Embryonic facial prominence (tissue), 1 donor: ENCODE results near the gene ALS2CL.
"Not testable (repeated sequence)": the region's sequence is repeated elsewhere in the genome, so short reads cannot be mapped to it uniquely, and the experiment has no call there.

ENCODE experiments used
- DNase-seq: peaks from one replicate; pipeline ENCODE4 v3.0.0-alpha.2; 2016; ENCODE audit errors: extremely low spot score

The ALS2CL gene, protein sequence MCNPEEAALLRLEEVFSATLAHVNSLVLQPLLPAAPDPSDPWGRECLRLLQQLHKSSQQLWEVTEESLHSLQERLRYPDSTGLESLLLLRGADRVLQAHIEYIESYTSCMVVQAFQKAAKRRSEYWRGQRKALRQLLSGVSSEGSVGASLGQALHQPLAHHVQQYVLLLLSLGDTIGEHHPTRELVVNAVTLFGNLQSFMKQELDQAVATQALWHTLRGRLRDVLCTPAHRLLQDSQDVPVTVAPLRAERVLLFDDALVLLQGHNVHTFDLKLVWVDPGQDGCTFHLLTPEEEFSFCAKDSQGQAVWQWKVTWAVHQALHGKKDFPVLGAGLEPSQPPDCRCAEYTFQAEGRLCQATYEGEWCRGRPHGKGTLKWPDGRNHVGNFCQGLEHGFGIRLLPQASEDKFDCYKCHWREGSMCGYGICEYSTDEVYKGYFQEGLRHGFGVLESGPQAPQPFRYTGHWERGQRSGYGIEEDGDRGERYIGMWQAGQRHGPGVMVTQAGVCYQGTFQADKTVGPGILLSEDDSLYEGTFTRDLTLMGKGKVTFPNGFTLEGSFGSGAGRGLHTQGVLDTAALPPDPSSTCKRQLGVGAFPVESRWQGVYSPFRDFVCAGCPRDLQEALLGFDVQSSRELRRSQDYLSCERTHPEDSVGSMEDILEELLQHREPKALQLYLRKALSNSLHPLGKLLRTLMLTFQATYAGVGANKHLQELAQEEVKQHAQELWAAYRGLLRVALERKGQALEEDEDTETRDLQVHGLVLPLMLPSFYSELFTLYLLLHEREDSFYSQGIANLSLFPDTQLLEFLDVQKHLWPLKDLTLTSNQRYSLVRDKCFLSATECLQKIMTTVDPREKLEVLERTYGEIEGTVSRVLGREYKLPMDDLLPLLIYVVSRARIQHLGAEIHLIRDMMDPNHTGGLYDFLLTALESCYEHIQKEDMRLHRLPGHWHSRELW

GRCh38 chr3:46693038-46693891 is at the start of gene ALS2CL:
Gene ALS2CL (minus strand): TSS chr3:46693679. CDS start chr3:46689440, 4,239 bp downstream.
- DNase-seq, result no peak

- no peak for DNase-seq
Observed at GRCh38 chr3:46742992-46743585, 49.6 kb upstream of the ALS2CL start.

GRCh38 chr3:46739565-46739964 is 46.1 kb upstream of the ALS2CL start:
- DNase-seq, result not testable (repeated sequence)

DNA sequence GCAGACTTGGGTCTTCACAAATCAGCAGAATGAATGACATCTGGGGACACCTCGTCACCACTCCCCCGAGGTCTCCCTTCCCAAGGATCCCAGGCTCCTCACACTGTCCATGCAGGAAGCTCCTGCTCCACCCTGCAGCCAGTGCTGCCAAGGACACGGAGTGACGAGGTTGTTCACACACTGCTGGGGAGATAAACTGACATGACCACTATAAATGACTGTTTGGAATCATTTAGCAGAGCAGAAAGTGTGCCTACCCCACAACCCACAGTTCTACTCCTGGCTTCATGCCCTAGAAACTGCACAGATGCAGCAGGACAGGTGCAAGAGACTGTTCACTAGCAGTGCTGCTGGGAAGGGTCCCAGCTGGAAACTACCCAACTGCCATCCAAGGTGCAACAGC is 43.9 kb upstream of the ALS2CL start:
- no peak for DNase-seq

GRCh38 chr3:46736006-46736872 is 42.8 kb upstream of the ALS2CL start:
- no peak for DNase-seq

- no peak for DNase-seq
Observed at GRCh38 chr3:46734773-46735172, 41.3 kb upstream of the ALS2CL start.

- no peak for DNase-seq
Observed at GRCh38 chr3:46733026-46733800, 39.7 kb upstream of the ALS2CL start.

GRCh38 chr3:46731795-46732194 is 38.3 kb upstream of the ALS2CL start:
- no peak for DNase-seq

DNA sequence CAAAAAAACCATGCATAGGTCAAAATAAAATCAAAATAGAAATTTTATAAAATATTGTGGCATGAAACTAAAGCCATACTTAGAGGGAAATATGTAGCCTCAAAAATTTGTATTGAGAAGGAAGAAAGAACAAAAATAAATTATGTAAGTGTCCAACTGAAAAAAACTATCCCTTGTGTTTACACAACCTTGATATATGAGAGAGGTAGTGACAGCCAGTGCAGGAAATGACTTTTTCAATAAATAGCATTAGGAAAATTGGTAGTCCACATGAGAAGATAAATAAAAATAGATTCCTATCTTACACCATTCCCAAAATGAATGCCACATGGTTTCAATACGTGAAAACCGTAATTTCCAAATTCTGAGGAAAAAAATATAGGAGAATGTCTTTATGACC is 37.3 kb upstream of the ALS2CL start:
- no peak for DNase-seq

GRCh38 chr3:46729038-46729437 is 35.6 kb upstream of the ALS2CL start:
- no peak for DNase-seq

- DNase-seq, result no peak
Observed at GRCh38 chr3:46725621-46726314, 32.3 kb upstream of the ALS2CL start.

- no peak for DNase-seq
Observed at GRCh38 chr3:46724424-46724823, 30.9 kb upstream of the ALS2CL start.

- no peak for DNase-seq
Observed at GRCh38 chr3:46722443-46722842, 29.0 kb upstream of the ALS2CL start.

- DNase-seq, result no peak
Observed at GRCh38 chr3:46721009-46721408, 27.5 kb upstream of the ALS2CL start.

DNA sequence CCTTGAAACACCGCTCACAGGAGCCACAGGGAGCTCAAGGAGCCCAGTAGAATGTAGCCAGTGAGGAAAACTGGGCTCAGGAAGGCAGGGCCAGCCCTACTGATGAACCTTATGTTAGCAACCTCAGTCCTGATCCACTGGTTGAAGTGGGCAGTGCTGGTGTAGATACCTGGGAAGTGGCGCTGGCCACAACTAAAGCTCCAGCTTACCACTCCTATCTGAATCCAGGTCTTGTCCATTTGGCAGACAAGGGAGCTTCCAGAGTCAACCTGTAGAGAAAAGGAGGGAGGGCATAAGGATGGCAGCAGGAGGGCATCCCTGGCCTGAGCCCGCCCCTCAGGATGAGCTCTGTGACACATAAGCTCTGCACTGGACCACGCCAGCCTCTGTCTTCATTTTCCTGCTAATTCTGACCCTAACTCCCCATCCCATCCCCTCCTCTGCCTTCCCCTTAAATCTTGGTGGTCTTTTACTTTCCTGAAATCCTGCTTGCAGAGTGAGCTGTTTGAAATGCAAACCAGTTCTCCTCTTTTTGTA is 26.3 kb upstream of the ALS2CL start:
- DNase-seq, result no peak

- DNase-seq, result no peak
Observed at GRCh38 chr3:46719044-46719565, 25.6 kb upstream of the ALS2CL start.

- DNase-seq, result no peak
Observed at GRCh38 chr3:46717447-46718231, 24.2 kb upstream of the ALS2CL start, which contains the start of gene PRSS50. Gene PRSS50 (minus strand): TSS chr3:46717869. CDS start chr3:46717824, 45 bp downstream.
